Measurements from ENCODE around the gene LMAN2L.

The LMAN2L gene

GRCh38 chr2:96760036-96760985, 20.4 kb upstream of the LMAN2L start, which contains the start of gene CNNM4:
TSS of gene CNNM4 (plus strand) at chr2:96760902. CDS start at chr2:96761000, 98 bp downstream.
- DNase-seq, result peak; percentile 75 to 90 (median 81)

- no peak for DNase-seq
Observed at GRCh38 chr2:96759548-96759947, 19.7 kb upstream of the LMAN2L start.

- DNase-seq, result no peak
Observed at GRCh38 chr2:96758987-96759386, 19.1 kb upstream of the LMAN2L start.

- no peak for DNase-seq
Observed at GRCh38 chr2:96757477-96757860, 17.6 kb upstream of the LMAN2L start.

- DNase-seq, result no peak
Observed at GRCh38 chr2:96756788-96757476, 17.1 kb upstream of the LMAN2L start.

GRCh38 chr2:96754317-96754716, 14.5 kb upstream of the LMAN2L start:
- no peak for DNase-seq

GRCh38 chr2:96753661-96754282, 13.9 kb upstream of the LMAN2L start:
- DNase-seq, result no peak

GRCh38 chr2:96751800-96752199, 11.9 kb upstream of the LMAN2L start:
- no peak for DNase-seq

- no peak for DNase-seq
Observed at GRCh38 chr2:96747061-96747617, 7.3 kb upstream of the LMAN2L start.

- DNase-seq, result no peak
Observed at GRCh38 chr2:96739076-96739632, 710 bp downstream of the LMAN2L start.

- no peak for DNase-seq
Observed at GRCh38 chr2:96737831-96738230, 2.0 kb downstream of the LMAN2L start.

GRCh38 chr2:96737251-96737650, 2.6 kb downstream of the LMAN2L start:
- no peak for DNase-seq

- DNase-seq, result no peak
Observed at GRCh38 chr2:96734880-96735583, 4.8 kb downstream of the LMAN2L start.

GRCh38 chr2:96733931-96734330, 5.9 kb downstream of the LMAN2L start:
- no peak for DNase-seq

- no peak for DNase-seq
Observed at GRCh38 chr2:96730212-96730611, 9.7 kb downstream of the LMAN2L start.

- DNase-seq, result no peak
Observed at GRCh38 chr2:96729748-96730147, 10.1 kb downstream of the LMAN2L start.

- DNase-seq, result no peak
Observed at GRCh38 chr2:96727431-96727830, 12.4 kb downstream of the LMAN2L start.

- no peak for DNase-seq
Observed at GRCh38 chr2:96726131-96726530, 13.7 kb downstream of the LMAN2L start.

GRCh38 chr2:96716388-96716787, 23.5 kb downstream of the LMAN2L start:
- no peak for DNase-seq

- DNase-seq, result no peak
Observed at GRCh38 chr2:96715658-96716057, 24.2 kb downstream of the LMAN2L start.

GRCh38 chr2:96710985-96711384, 28.9 kb downstream of the LMAN2L start:
- no peak for DNase-seq
